NCI-H1417 (cell line): Measurements from ENCODE around the gene PDE4D.

Experiments used
- DNase-seq, 3 experiments: peaks; one replicate each; lab custom pipeline; 2025; lab: John Stamatoyannopoulos, UW

PDE4D gene

GRCh38 chr5:58930520-58930919 is 963.0 kb downstream of the PDE4D start:
- DNase-seq = no peak

- no peak for DNase-seq
Observed at GRCh38 chr5:58929726-58930125, 963.8 kb downstream of the PDE4D start.

- no peak for DNase-seq
Observed at GRCh38 chr5:58927938-58928337, 965.6 kb downstream of the PDE4D start.

GRCh38 chr5:58927181-58927580 is 966.3 kb downstream of the PDE4D start:
- no peak for DNase-seq

- no peak for DNase-seq
Observed at GRCh38 chr5:58926541-58926935, 967.0 kb downstream of the PDE4D start.

GRCh38 chr5:58925627-58926540 is 967.6 kb downstream of the PDE4D start:
- DNase-seq = peak; percentile 29 to 80 (median 77)

- DNase-seq = peak in 1 of 3 experiments; percentile 33
Observed at GRCh38 chr5:58924306-58924705, 969.2 kb downstream of the PDE4D start.

GRCh38 chr5:58923355-58923754 is 970.2 kb downstream of the PDE4D start:
- DNase-seq = no peak

- DNase-seq = no peak
Observed at GRCh38 chr5:58922461-58923171, 970.9 kb downstream of the PDE4D start.

GRCh38 chr5:58921159-58921558 is 972.4 kb downstream of the PDE4D start:
- no peak for DNase-seq

- no peak for DNase-seq
Observed at GRCh38 chr5:58919833-58920232, 973.7 kb downstream of the PDE4D start.
